DND-41 (cell line): Measurements from ENCODE around the gene ATPAF1.
A peak's percentile ranks its signal among the peaks of the same experiment; 100 is the strongest.

Experiments used
- ATAC-seq: fragments of 200-7000 bp; cut with Tn5 transposase; 3 replicates; pipeline ENCODE4 v1.9.1; 2021; ENCODE audit warnings: low read depth; ENCODE audit not compliant: insufficient read depth
- DNase-seq: peaks from one replicate; pipeline ENCODE4 v3.0.0-alpha.2; 2020
- H2AFZ ChIP-seq: 2 replicates; pipeline ENCODE4 v1.6.0; 2012; ENCODE audit warnings: low read depth, low read length
- H3K27ac ChIP-seq: 2 replicates; pipeline ENCODE4 v1.5.1; 2012; ENCODE audit warnings: low read length, inconsistent platforms
- H3K27me3 ChIP-seq: fragments of 200-600 bp; sonication (generic); 2 replicates; pipeline ENCODE4 v1.6.0; 2012; ENCODE audit warnings: low read length, mild to moderate bottlenecking, inconsistent platforms; ENCODE audit not compliant: insufficient read depth, poor library complexity
- H3K36me3 ChIP-seq: 2 replicates; pipeline ENCODE4 v1.5.1; 2012; ENCODE audit warnings: low read length, inconsistent platforms; ENCODE audit not compliant: insufficient read depth
- H3K4me1 ChIP-seq: 2 replicates; pipeline ENCODE4 v1.5.1; 2012; ENCODE audit warnings: mild to moderate bottlenecking, low read length; ENCODE audit not compliant: insufficient read depth
- H3K4me2 ChIP-seq: 2 replicates; pipeline ENCODE4 v1.6.0; 2012; ENCODE audit warnings: mild to moderate bottlenecking, moderate library complexity, low read length, inconsistent platforms; ENCODE audit not compliant: insufficient read depth
- H3K4me3 ChIP-seq, 2 experiments: fragments of 200-600 bp in 1 of 2; shearing (Covaris generic) in 1 of 2; 2 replicates each; pipeline ENCODE4 v1.5.1; 2012 to 2016; ENCODE audit warnings: inconsistent platforms in 2 of 2, low read length in 2 of 2, mild to moderate bottlenecking in 2 of 2, low read depth in 1 of 2, moderate library complexity in 1 of 2
- H3K79me2 ChIP-seq: 2 replicates; pipeline ENCODE4 v1.6.0; 2012; ENCODE audit warnings: low read length, inconsistent platforms; ENCODE audit not compliant: insufficient read depth
- H3K9ac ChIP-seq: 2 replicates; pipeline ENCODE4 v1.6.0; 2012; ENCODE audit warnings: low read depth, mild to moderate bottlenecking, inconsistent platforms, low read length, moderate library complexity
- H3K9me3 ChIP-seq: 2 replicates; pipeline ENCODE4 v1.5.1; 2012; ENCODE audit warnings: low read length, moderate library complexity, mild to moderate bottlenecking, inconsistent platforms; ENCODE audit not compliant: insufficient read depth, severe bottlenecking
- H4K20me1 ChIP-seq: 2 replicates; pipeline ENCODE4 v1.6.0; 2012; ENCODE audit warnings: low read length; ENCODE audit not compliant: insufficient read depth
- CTCF ChIP-seq: IDR thresholded peaks from 2 replicates; pipeline ENCODE4 v1.5.1; 2012; ENCODE audit warnings: borderline replicate concordance, low read length, moderate library complexity, mild to moderate bottlenecking; ENCODE audit not compliant: poor library complexity, severe bottlenecking; ENCODE audit errors: extremely low read depth
- EZH2 ChIP-seq: IDR thresholded peaks from 3 replicates; pipeline ENCODE4 v1.6.1; 2012; ENCODE audit warnings: borderline replicate concordance, low read depth, mild to moderate bottlenecking, moderate library complexity, low read length, inconsistent platforms; ENCODE audit not compliant: severe bottlenecking

ATPAF1 gene

GRCh38 chr1:46687921-46688509 lies 19.9 kb upstream of the ATPAF1 start:
- TF ChIP-seq EZH2, result no peak
- no peak for TF ChIP-seq CTCF
- H3K9ac ChIP-seq, result no peak overlapping the region
- ATAC-seq (no peak), DNase-seq (no peak)
- no peaks in the 10 kb centered on the region for H3K27me3 ChIP-seq
- peaks cover 4% of the 10 kb centered on the region; the same call in 1 of the 2 replicates for H4K20me1 ChIP-seq
- no peak overlapping the region for H3K4me2 ChIP-seq
- no peaks in the 10 kb centered on the region for H3K79me2 ChIP-seq
- H3K36me3 ChIP-seq, result peaks cover 98% of the 10 kb centered on the region
- peaks cover 14% of the 10 kb centered on the region for H3K4me1 ChIP-seq
- H3K4me3 ChIP-seq, result no peak overlapping the region
- H3K27ac ChIP-seq, result no peak overlapping the region
- no peak overlapping the region for H2AFZ ChIP-seq
- H3K9me3 ChIP-seq, result no peaks in the 10 kb centered on the region

DNA sequence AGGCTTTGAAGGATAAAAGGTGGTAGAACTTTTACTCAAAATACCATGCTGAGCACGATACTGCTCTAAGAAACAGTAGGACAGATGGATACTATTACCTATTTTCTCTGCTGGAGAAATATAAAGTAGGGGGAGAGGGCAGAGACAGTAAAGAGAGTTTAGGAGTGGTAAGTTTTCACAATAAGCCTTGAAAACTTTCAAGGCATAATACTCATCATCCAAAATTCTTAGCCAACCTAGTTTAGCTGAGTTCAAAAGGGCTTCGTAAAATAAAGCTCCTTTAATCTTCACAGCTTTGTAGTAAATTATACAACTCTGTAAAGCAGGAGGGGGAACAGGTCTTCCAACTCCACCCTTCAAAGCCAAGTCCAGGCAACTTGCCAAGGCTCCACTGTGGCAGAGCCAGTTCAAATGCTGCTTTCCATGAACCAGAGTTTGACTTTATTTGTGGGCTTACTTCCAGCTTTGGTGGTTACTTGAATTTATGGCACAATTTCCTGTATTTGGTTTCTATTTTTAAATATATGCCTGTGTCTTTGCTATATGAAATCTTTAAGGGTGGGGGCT lies 19.0 kb upstream of the ATPAF1 start:
- Histone ChIP-seq H4K20me1 (peaks cover 2% of the 10 kb centered on the region; the same call in 1 of the 2 replicates), H3K9ac (no peak overlapping the region), H3K9me3 (no peaks in the 10 kb centered on the region), H3K27ac (no peak overlapping the region), H2AFZ (no peak overlapping the region), H3K4me2 (no peak overlapping the region), H3K27me3 (no peaks in the 10 kb centered on the region), H3K36me3 (peaks cover 98% of the 10 kb centered on the region), H3K4me1 (peaks cover 14% of the 10 kb centered on the region), H3K79me2 (no peaks in the 10 kb centered on the region), H3K4me3 (no peak overlapping the region)
- ATAC-seq (peak; percentile 64), DNase-seq (peak; percentile 73)
- TF ChIP-seq EZH2, result no peak
- no peak for TF ChIP-seq CTCF

DNA sequence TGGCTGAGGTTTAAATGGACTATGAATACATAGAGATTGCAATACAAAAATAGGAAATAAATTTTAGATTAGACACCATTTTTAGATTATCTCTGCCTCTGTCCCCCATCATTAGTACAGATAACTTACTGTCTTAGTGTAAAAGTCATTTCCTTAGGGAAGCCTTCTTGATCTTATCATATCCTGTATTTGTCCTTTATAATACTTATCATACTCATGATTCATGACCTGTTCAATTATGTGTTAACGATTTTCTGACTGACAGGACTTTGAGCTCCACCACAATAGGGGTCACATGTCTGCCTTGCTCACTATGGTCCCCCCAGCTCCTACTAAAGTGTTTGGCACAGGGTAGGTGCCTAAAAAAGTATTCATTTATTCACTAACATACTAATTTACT lies 18.1 kb upstream of the ATPAF1 start:
- Histone ChIP-seq H3K27me3 (no peaks in the 10 kb centered on the region), H3K27ac (no peak overlapping the region), H3K4me3 (no peak overlapping the region), H3K9me3 (no peaks in the 10 kb centered on the region), H3K9ac (no peak overlapping the region), H3K4me1 (peaks cover 14% of the 10 kb centered on the region), H3K36me3 (peaks cover 98% of the 10 kb centered on the region), H3K79me2 (no peaks in the 10 kb centered on the region), H3K4me2 (no peak overlapping the region), H4K20me1 (no peaks in the 10 kb centered on the region; the same call in 1 of the 2 replicates), H2AFZ (no peak overlapping the region)
- DNase-seq, result no peak
- no peak for ATAC-seq
- TF ChIP-seq EZH2 (no peak), CTCF (no peak)
